ES-I3 (cell line): ENCODE data around the gene SPATA31A1.
"Not testable (repeated sequence)": the region's sequence is repeated elsewhere in the genome, so short reads cannot be mapped to it uniquely, and the experiment has no call there.

Source experiments
- H3K36me3 ChIP-seq: 2 replicates; pipeline ENCODE4 v1.6.1; 2013; ENCODE audit warnings: mild to moderate bottlenecking, low read length, control low read depth, moderate library complexity; ENCODE audit not compliant: insufficient read depth
- H3K4me1 ChIP-seq: 2 replicates; pipeline ENCODE4 v1.6.1; 2013; ENCODE audit warnings: mild to moderate bottlenecking, control low read depth, low read length; ENCODE audit not compliant: insufficient read depth
- H3K9ac ChIP-seq: 2 replicates; pipeline ENCODE4 v1.6.1; 2013; ENCODE audit warnings: low read depth, mild to moderate bottlenecking, low read length, moderate library complexity
- H3K9me3 ChIP-seq: 2 replicates; pipeline ENCODE4 v1.6.1; 2013; ENCODE audit warnings: mild to moderate bottlenecking, low read length, moderate library complexity; ENCODE audit not compliant: control insufficient read depth, insufficient read depth

The SPATA31A1 gene

GRCh38 chr9:39355369-39355768 lies at the start of gene SPATA31A1:
Gene SPATA31A1 (plus strand): TSS chr9:39355669. CDS start chr9:39355731, 62 bp downstream.
- not testable (repeated sequence) for H3K36me3 ChIP-seq, H3K4me1 ChIP-seq, H3K9me3 ChIP-seq, H3K9ac ChIP-seq

DNA sequence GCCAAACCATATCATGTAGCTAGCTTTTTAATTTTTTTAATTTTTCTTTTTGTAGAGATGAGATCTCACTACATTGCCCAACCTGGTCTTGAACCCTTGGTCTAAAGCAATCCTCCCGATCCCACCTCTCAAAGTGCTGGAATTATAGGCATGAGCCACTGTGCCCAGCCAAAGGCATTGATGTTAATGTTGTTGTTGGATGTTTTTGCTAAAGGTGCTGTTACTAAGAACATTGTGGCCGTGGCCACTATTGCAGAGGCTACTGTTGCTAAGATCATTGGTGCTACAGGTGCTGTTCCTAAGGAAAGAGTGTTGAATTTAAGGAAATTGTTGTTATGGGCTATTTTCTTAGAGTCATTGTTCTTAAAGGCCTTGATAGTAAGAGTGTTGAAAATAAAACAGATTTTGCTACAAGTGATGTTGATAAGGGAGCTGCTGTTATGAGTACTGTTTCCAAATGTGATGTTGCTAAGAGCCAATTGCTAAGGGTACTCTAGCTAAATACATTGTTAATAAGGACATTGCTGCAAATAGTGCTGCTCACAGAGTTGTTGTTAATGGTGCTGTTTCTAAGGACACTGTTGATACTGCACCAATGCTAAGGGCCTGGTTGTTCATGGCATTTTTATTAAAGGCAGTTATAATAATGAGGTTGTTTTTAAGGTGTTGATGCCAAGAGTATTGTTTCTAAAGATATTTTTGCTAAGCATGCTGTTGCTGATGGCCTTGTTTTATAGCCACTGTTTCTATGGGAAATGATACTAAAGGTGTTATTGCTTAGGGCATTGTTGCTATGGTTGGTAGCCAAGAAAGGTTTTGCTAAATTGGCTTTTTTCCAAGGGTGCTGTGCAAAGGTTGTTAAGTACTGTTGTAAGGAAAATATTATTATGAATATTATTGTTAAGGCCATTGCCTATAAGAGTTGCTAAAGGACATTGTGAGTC lies 52.1 kb downstream of the SPATA31A1 start:
- not testable (repeated sequence) for H3K9ac ChIP-seq, H3K4me1 ChIP-seq, H3K36me3 ChIP-seq, H3K9me3 ChIP-seq

- H3K36me3 ChIP-seq, H3K9me3 ChIP-seq, H3K9ac ChIP-seq, H3K4me1 ChIP-seq: not testable (repeated sequence)
Measured at GRCh38 chr9:39411254-39411940, 55.9 kb downstream of the SPATA31A1 start.
